Upper lobe of left lung (tissue), 4 donors: ENCODE measurements around the gene STK33.
"Not testable (repeated sequence)": the region's sequence is repeated elsewhere in the genome, so short reads cannot be mapped to it uniquely, and the experiment has no call there.

Experiments
- EP300 ChIP-seq, 4 donors: sonication (generic); formaldehyde crosslinking; IDR thresholded peaks; one replicate each; pipeline ENCODE4 v1.5.1; 2017; ENCODE audit warnings: antibody characterized with exemption in 4 of 4, control low read depth in 2 of 4
- POLR2A ChIP-seq, 4 donors: fragments of 450-650 bp; IDR thresholded peaks; one replicate each; pipeline ENCODE4 v1.5.1; 2016 to 2017; ENCODE audit warnings: antibody characterized with exemption in 4 of 4, mild to moderate bottlenecking in 2 of 4
- POLR2AphosphoS5 ChIP-seq, 2 donors: sonication (generic); formaldehyde crosslinking; IDR thresholded peaks; one replicate each; pipeline ENCODE4 v1.5.1; 2017; ENCODE audit warnings: antibody characterized with exemption in 2 of 2
- TF ChIP-seq, protein P1 (sequence below), 6 experiments: fragments of 450-650 bp in 4 of 6; fragments of 200-600 bp in 2 of 6; sonication (generic) in 2 of 6; IDR thresholded peaks; one replicate each; pipeline ENCODE4 v1.5.1; 2016 to 2019; ENCODE audit warnings: antibody characterized with exemption in 6 of 6

DNA sequence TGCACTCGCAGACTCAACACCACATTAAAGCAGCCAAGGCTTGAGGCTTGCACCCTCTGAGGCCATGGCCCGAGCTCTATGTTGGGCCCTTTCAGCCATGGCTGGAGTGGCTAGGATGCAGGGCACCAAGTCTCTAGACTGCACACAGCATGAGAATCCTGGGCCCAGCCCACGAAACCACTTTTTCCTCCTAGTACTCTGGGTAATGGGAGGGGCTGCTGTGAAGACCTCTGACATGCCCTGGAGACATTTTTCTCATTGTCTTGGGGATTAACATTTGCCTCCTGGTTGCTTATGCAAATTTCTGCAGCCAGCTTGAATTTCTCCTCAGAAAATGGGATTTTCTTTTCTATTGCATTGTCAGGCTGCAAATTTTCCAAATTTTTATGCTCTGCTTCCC is 127.1 kb downstream of the STK33 start:
- not testable (repeated sequence) for TF ChIP-seq POLR2A, EP300, POLR2AphosphoS5 (IDR thresholded peaks at IDR 0.05)
- TF ChIP-seq, protein P1, sequence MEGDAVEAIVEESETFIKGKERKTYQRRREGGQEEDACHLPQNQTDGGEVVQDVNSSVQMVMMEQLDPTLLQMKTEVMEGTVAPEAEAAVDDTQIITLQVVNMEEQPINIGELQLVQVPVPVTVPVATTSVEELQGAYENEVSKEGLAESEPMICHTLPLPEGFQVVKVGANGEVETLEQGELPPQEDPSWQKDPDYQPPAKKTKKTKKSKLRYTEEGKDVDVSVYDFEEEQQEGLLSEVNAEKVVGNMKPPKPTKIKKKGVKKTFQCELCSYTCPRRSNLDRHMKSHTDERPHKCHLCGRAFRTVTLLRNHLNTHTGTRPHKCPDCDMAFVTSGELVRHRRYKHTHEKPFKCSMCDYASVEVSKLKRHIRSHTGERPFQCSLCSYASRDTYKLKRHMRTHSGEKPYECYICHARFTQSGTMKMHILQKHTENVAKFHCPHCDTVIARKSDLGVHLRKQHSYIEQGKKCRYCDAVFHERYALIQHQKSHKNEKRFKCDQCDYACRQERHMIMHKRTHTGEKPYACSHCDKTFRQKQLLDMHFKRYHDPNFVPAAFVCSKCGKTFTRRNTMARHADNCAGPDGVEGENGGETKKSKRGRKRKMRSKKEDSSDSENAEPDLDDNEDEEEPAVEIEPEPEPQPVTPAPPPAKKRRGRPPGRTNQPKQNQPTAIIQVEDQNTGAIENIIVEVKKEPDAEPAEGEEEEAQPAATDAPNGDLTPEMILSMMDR (IDR thresholded peaks at IDR 0.05), result not testable (repeated sequence)
